Right atrium auricular region (tissue), 2 donors: ENCODE data around the gene LRRC74A. TPM values are rescaled to one million over a fixed set of nuclear protein-coding genes. Genes with fewer than 3 reads are reported as not detected.

Source experiments
- DNase-seq: peaks from one replicate; pipeline ENCODE4 v3.0.0-alpha.2; 2019; ENCODE audit warnings: low spot score
- H3K27ac ChIP-seq, 2 donors: fragments of 200-600 bp; sonication (generic); 1 replicate in 1 of 2; 2 replicates in 1 of 2; pipeline ENCODE4 v1.5.1; 2016 to 2019
- H3K27me3 ChIP-seq, 2 donors: fragments of 200-600 bp; sonication (generic); one replicate each; pipeline versions ENCODE4 v1.5.1 to v1.6.0; 2017 to 2019
- H3K36me3 ChIP-seq: fragments of 200-600 bp; sonication (generic); one replicate; pipeline ENCODE4 v1.5.1; 2016
- H3K4me1 ChIP-seq, 2 donors: fragments of 200-600 bp; sonication (generic); one replicate each; pipeline versions ENCODE4 v1.5.1 to v1.6.0; 2017 to 2019
- H3K4me3 ChIP-seq, 2 donors: fragments of 200-600 bp; sonication (generic); 1 replicate in 1 of 2; 2 replicates in 1 of 2; pipeline ENCODE4 v1.5.1; 2017 to 2019; ENCODE audit warnings: mild to moderate bottlenecking in 1 of 2, moderate library complexity in 1 of 2
- H3K9me3 ChIP-seq, 2 donors: fragments of 200-600 bp; sonication (generic); one replicate each; pipeline ENCODE4 v1.5.1; 2019
- total RNA-seq, 2 donors: library from RNA; depleted of rRNA; stranded (reverse); fragments of >200 nt; gene quantifications; one replicate each; pipeline ENCODE4 v1.1.0, GENCODE V29; 2016
- TF ChIP-seq, protein P1 (sequence below), 2 donors: fragments of 200-600 bp; sonication (generic); IDR thresholded peaks; one replicate each; pipeline ENCODE4 v1.5.1; 2019; ENCODE audit warnings: antibody characterized with exemption in 2 of 2

The LRRC74A gene
- total RNA-seq, 2 donors from 2014 or later: not detected

DNA sequence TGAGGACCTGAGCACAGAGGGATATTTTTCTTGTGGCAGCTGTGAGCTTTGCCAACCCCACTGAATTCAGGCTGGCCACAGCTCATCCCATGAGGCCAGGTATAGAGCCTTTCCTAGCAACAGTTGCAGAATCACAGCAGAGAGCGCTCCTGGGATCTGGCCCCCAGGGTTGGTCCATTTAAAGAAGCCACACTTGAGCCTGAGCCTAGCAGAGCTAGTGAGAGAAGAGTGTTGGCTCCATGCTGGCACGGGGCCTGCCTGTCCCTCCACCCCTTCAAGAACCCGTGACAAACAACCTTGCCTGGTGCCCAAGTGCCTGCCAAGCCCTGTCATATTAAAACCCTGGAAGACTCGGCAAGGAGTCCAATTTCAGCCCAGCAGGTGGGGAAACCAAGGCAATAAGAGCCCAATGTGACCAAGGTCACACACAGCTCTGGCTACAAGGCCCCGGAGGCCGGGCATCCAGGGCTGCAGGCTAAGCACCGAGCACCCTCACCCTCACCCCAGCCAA lies 91.6 kb downstream of the LRRC74A start:
- peaks cover 4 to 67% of the 10 kb centered on the region in 2 donors for H3K4me1 ChIP-seq
- H3K36me3 ChIP-seq: no peaks in the 10 kb centered on the region
- peak overlapping the region in 1 of 2 donors; percentile 5 for H3K4me3 ChIP-seq
- no peaks in the 10 kb centered on the region for H3K27me3 ChIP-seq
- no peaks in the 10 kb centered on the region for H3K9me3 ChIP-seq
- peak; percentile 83 for DNase-seq
- TF ChIP-seq, protein P1, sequence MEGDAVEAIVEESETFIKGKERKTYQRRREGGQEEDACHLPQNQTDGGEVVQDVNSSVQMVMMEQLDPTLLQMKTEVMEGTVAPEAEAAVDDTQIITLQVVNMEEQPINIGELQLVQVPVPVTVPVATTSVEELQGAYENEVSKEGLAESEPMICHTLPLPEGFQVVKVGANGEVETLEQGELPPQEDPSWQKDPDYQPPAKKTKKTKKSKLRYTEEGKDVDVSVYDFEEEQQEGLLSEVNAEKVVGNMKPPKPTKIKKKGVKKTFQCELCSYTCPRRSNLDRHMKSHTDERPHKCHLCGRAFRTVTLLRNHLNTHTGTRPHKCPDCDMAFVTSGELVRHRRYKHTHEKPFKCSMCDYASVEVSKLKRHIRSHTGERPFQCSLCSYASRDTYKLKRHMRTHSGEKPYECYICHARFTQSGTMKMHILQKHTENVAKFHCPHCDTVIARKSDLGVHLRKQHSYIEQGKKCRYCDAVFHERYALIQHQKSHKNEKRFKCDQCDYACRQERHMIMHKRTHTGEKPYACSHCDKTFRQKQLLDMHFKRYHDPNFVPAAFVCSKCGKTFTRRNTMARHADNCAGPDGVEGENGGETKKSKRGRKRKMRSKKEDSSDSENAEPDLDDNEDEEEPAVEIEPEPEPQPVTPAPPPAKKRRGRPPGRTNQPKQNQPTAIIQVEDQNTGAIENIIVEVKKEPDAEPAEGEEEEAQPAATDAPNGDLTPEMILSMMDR (IDR thresholded peaks at IDR 0.05): no peak
- H3K27ac ChIP-seq: peak overlapping the region; percentile 87 to 98

DNA sequence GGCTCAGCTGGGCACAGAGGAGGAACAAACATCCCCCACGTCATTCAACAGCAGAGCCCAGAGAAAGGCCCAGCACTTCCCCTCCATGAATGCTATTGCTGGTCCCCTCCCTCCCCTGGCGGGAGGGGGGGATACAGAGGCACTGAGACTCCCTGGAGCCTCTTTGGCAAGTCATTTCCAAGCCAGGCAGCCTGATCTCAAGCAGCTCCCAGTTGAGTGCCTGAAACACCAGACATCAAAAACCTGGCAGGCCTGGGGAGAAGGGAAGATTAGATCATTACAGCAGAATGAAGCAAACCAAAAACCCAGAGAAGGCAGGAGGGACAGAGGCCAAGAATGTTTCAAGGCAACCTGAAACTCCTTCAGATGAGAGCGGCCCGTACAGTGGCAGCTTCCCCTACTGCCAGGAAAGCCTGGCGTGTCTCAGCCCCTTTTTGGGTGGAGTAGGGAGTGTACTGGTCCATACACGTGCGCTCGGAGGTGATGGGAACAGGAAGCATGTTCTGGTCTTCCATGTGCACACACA lies 92.1 kb downstream of the LRRC74A start:
- TF ChIP-seq, protein P1 (IDR thresholded peaks at IDR 0.05): no peak

DNA sequence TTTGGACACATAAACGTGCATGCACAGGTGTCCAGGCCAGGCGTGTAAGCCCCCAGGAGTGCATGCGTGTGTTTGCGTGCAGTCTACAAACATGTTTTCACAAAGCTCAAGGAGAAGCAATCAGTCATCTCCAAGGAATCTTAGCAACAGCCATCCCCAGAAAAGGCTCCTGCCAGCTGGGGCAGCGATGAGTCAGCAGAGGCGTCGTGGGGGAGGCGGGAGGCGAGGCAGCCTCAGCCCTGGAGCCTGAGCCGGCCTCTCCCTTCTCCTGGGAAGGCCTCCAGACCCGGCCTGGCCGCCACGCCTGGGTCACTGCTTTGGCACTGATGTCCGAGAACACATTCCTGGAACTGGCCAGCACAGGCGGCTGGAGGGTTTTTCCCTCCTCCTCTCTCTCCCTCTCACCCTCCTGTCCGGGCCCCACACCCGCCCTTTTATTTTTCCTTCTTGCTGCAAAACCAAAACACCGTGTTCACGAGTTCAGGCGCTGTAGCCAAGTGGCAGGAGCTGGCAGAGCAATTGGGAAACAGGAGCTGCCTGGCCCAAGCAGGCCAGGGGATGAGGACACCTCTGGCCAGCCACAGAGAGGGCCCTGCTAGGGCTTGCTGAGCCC lies 92.7 kb downstream of the LRRC74A start:
- TF ChIP-seq, protein P1 (IDR thresholded peaks at IDR 0.05): no peak
- Histone ChIP-seq H3K9me3 (no peaks in the 10 kb centered on the region), H3K27ac (peak overlapping the region; percentile 87 to 98), H3K27me3 (no peaks in the 10 kb centered on the region), H3K4me3 (no peak overlapping the region), H3K4me1 (peaks cover 0 to 68% of the 10 kb centered on the region in 2 donors), H3K36me3 (no peaks in the 10 kb centered on the region)
- DNase-seq: peak; percentile 97

More for the DNA sequence above, 92.1 kb downstream of the LRRC74A start:
- H3K27me3 ChIP-seq: no peaks in the 10 kb centered on the region
- H3K27ac ChIP-seq: peak overlapping the region; percentile 87 to 98
- no peaks in the 10 kb centered on the region for H3K36me3 ChIP-seq
- H3K4me1 ChIP-seq: peaks cover under 1 to 68% of the 10 kb centered on the region in 2 donors
- DNase-seq: peak; percentile 87
- no peaks in the 10 kb centered on the region for H3K9me3 ChIP-seq
- H3K4me3 ChIP-seq: peak overlapping the region in 1 of 2 donors; percentile 5

Other genes starting within 250 kb of the LRRC74A start
- gene VASH1, start 64.9 kb upstream of the LRRC74A start, total RNA-seq: 10 to 100 TPM; 14.3 to 26.1 TPM
- 10 to 100 TPM; 19.6 to 23.6 TPM for gene ANGEL1, start 13.5 kb upstream of the LRRC74A start, total RNA-seq
- 10 to 100 TPM; 42.0 to 51.1 TPM for gene IRF2BPL, start 202.3 kb downstream of the LRRC74A start, total RNA-seq